ENCODE measurements around the gene GUCA2A. TPM values are rescaled to one million over a fixed set of nuclear protein-coding genes. Genes with fewer than 3 reads are reported as not detected.
"Not testable (repeated sequence)": the region's sequence is repeated elsewhere in the genome, so short reads cannot be mapped to it uniquely, and the experiment has no call there.

Gene GUCA2A
- polyA plus RNA-seq, 1 of the 3 experiments (the other 2 are of a cell fraction), result not detected

- peaks cover 14% of the 10 kb centered on the region for H4K20me1 ChIP-seq (ENCODE audit: insufficient read depth)
- 100% methylated on average over 3 of the region's 6 CpGs for WGBS (ENCODE audit: low lambda C conversion rate)
- DNase-seq, result no peak
- TF ChIP-seq ELF1 (IDR thresholded peaks at IDR 0.05) (no peak), FOXM1 (IDR thresholded peaks at IDR 0.05; ENCODE audit: low read depth) (no peak), GABPA (IDR thresholded peaks at IDR 0.05; ENCODE audit: low read depth) (no peak), USF1 (IDR thresholded peaks at IDR 0.05; ENCODE audit: borderline replicate concordance, low read depth) (no peak), MXI1 (IDR thresholded peaks at IDR 0.05; ENCODE audit: low read depth, low read length) (no peak), ZBTB33 (IDR thresholded peaks at IDR 0.05; ENCODE audit: borderline replicate concordance, low read depth) (no peak), EZH2phosphoT487 (IDR thresholded peaks at IDR 0.05; ENCODE audit: borderline replicate concordance, low read depth) (no peak), NFIC (IDR thresholded peaks at IDR 0.05; ENCODE audit: borderline replicate concordance) (no peak), SIN3A (IDR thresholded peaks at IDR 0.05; ENCODE audit: borderline replicate concordance, low read depth, low read length) (no peak), TEAD4 (IDR thresholded peaks at IDR 0.05; ENCODE audit: borderline replicate concordance, insufficient read depth) (no peak), MEF2A (IDR thresholded peaks at IDR 0.05; ENCODE audit: borderline replicate concordance, low read depth) (no peak)
- 0 out of 2 replicates have a peak, but pooled peaks cover 4% of the 10 kb centered on the region for H3K9me3 ChIP-seq
- ChIA-PET CTCF (interaction anchor here (1.5 kb wide), 1 partner anchor 33 kb away, joined by 3 read pairs; no protein-coding TSS in a partner anchor), POLR2A (no interaction called here)
- peaks cover 80% of the 10 kb centered on the region for H3K79me2 ChIP-seq (ENCODE audit: insufficient read depth)
- no peak overlapping the region; a peak in 1 of 4 replicates for H3K27ac ChIP-seq (ENCODE audit: low read depth in 2 of 2, low read length in 1 of 2)
- H3K9me2 ChIP-seq, result no peaks in the 10 kb centered on the region
- no peak overlapping the region for H3K9ac ChIP-seq
- no peaks in the 10 kb centered on the region for H3F3A ChIP-seq (replicated peaks; ENCODE audit: insufficient read depth)
- H3K4me1 ChIP-seq (ENCODE audit: control insufficient read depth in 1 of 2, insufficient read depth in 2 of 2, low read depth in 1 of 2, low read length in 1 of 2), result peaks cover 14 to 16% of the 10 kb centered on the region in 2 experiments; a peak in 2 of 4 replicates
- H3K36me3 ChIP-seq (replicated peaks in 1 of 2; ENCODE audit: control insufficient read depth in 1 of 2, insufficient read depth in 2 of 2, low read length in 1 of 2), result peaks cover 24 to 42% of the 10 kb centered on the region in 2 experiments
- no peak overlapping the region for H3K4me2 ChIP-seq
- no peaks in the 10 kb centered on the region for H3K27me3 ChIP-seq (ENCODE audit: insufficient read depth)
- no peak overlapping the region for H2AFZ ChIP-seq (ENCODE audit: low read depth)
- H3K4me3 ChIP-seq (ENCODE audit: low read depth in 2 of 2, low read length in 1 of 2), result no peak overlapping the region
Measured at GRCh38 chr1:42209526-42210251, 45.1 kb upstream of the GUCA2A start.

- WGBS (ENCODE audit: low lambda C conversion rate), result 98% methylated on average over 2 of the region's 2 CpGs
- H3K4me2 ChIP-seq; POLR2A ChIA-PET; H3K9me3 ChIP-seq; H3K9ac ChIP-seq; H3K27ac ChIP-seq (ENCODE audit: low read depth in 2 of 2, low read length in 1 of 2); H2AFZ ChIP-seq (ENCODE audit: low read depth); H3F3A ChIP-seq (replicated peaks; ENCODE audit: insufficient read depth); H3K4me3 ChIP-seq (ENCODE audit: low read depth in 2 of 2, low read length in 1 of 2); H3K9me2 ChIP-seq; DNase-seq; H3K27me3 ChIP-seq (ENCODE audit: insufficient read depth): not testable (repeated sequence)
- Histone ChIP-seq H3K4me1 (ENCODE audit: control insufficient read depth in 1 of 2, insufficient read depth in 2 of 2, low read depth in 1 of 2, low read length in 1 of 2) (peaks cover 14 to 16% of the 10 kb centered on the region in 2 experiments; a peak in 2 of 4 replicates), H3K79me2 (ENCODE audit: insufficient read depth) (peaks cover 63% of the 10 kb centered on the region), H3K36me3 (replicated peaks in 1 of 2; ENCODE audit: control insufficient read depth in 1 of 2, insufficient read depth in 2 of 2, low read length in 1 of 2) (peaks cover 16 to 34% of the 10 kb centered on the region in 2 experiments), H4K20me1 (ENCODE audit: insufficient read depth) (peaks cover 14% of the 10 kb centered on the region)
- CTCF ChIA-PET, result interaction anchor here (0.8 to 1.4 kb wide), 4 partner anchors 13 to 371 kb away, joined by 3 to 4 read pairs (median 3); no protein-coding TSS in a partner anchor
Measured at GRCh38 chr1:42206930-42207329, 42.4 kb upstream of the GUCA2A start.
